Melanocyte of skin (primary cell): ENCODE results near the gene SLC35G3. TPM values are rescaled to one million over a fixed set of nuclear protein-coding genes. Genes with fewer than 3 reads are reported as not detected.

ENCODE experiments used
- total RNA-seq, 2 donors: library from RNA; depleted of rRNA; stranded (reverse); fragments of >200 nt; gene quantifications; 2 replicates each; pipeline ENCODE4 v1.2.3, GENCODE V29; 2012

SLC35G3 gene
- not detected for total RNA-seq

GRCh38 chr17:35194001-35194400, at the start of gene SLC35G3:
TSS of gene SLC35G3 (minus strand) at chr17:35194393. CDS start at chr17:35194307, 86 bp downstream.

DNA sequence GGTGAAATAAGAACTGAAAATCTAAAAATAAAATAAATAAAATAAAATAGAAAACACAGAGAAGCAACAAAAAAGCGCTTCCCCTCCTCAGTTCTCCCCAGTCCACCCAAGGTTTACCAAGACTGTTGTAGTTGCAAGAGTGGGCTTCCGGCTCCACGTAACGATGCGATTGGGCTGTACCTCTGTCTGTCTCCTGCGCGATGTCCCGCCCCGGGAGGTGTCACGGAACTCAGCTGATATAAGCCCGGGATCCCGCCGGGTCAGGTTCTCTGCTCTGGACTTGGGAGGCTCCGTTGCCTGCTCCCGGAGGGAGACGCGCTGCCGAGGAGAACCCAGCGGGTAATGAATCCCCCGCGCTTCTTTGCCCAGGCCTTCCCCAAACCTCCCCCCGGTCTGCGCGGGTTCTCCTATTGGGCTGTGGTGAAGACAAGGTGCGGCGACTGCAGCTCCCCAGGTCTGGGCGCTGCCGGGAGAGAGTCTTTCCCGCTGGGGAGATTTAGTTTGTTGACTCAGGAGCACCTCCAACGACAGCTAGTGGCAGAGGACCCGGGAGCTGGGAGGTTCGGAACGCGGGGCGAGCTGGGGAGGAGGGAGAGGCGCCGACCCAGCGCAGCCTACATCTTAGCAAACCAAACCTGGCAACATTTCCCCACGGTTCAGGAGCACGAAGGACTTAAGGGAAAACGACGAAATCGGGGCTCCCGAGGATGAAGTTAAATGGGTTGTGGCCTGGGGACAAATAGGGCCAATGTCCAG, 48.8 kb upstream of the SLC35G3 start, which contains the start of gene SLFN5:
SLFN5 (plus strand) TSS at position 268 of the 756 bp plus-strand sequence. CDS start 15,619 bp downstream, outside the sequence.

GRCh38 chr17:35147375-35147905, 46.8 kb downstream of the SLC35G3 start, which contains the start of gene UNC45B:
TSS of gene UNC45B (plus strand) at chr17:35147817. CDS start at chr17:35148264, 447 bp downstream.

Other genes with a start within 250 kb of the SLC35G3 start
- 1 to 10 TPM in 1 of 2 donors, under 1 TPM in 1; 0.67 to 2.8 TPM for gene CCT6B, start 232.9 kb downstream of the SLC35G3 start, total RNA-seq
- gene ZNF830, start 232.9 kb downstream of the SLC35G3 start, total RNA-seq, result 1 to 10 TPM; 6.9 to 10.0 TPM
- 10 to 100 TPM; 27.9 to 30.6 TPM for gene LIG3, start 213.9 kb downstream of the SLC35G3 start, total RNA-seq
- 1 to 10 TPM; 10.0 TPM for gene RFFL, start 130.7 kb downstream of the SLC35G3 start, total RNA-seq
- gene RAD51D, start 74.5 kb downstream of the SLC35G3 start, total RNA-seq, result 1 to 10 TPM; 9.6 to 9.7 TPM
- gene FNDC8, start 72.8 kb downstream of the SLC35G3 start, total RNA-seq, result not detected
- gene NLE1, start 52.1 kb downstream of the SLC35G3 start, total RNA-seq, result 10 to 100 TPM in 1 of 2 donors, 1 to 10 TPM in 1; 10.0 to 20.0 TPM
- not detected for gene UNC45B, start 46.6 kb downstream of the SLC35G3 start, total RNA-seq
- 100 to 1,000 TPM in 1 of 2 donors, 10 to 100 TPM in 1; 61.9 to 125 TPM for gene SLFN5, start 48.7 kb upstream of the SLC35G3 start, total RNA-seq
- gene SLFN11, start 179.2 kb upstream of the SLC35G3 start, total RNA-seq, result 10 to 100 TPM; 25.1 to 51.3 TPM
- gene SLFN12, start 238.1 kb upstream of the SLC35G3 start, total RNA-seq, result 10 to 100 TPM; 17.6 to 29.0 TPM